Astrocyte of the hippocampus (primary cell): ENCODE measurements around the gene PTPRQ.
A peak's percentile ranks its signal among the peaks of the same experiment; 100 is the strongest.

Experiments used
- DNase-seq: peaks from one replicate; pipeline ENCODE4 v3.0.0; 2011; ENCODE audit warnings: low read depth, low spot score

The PTPRQ gene

DNA sequence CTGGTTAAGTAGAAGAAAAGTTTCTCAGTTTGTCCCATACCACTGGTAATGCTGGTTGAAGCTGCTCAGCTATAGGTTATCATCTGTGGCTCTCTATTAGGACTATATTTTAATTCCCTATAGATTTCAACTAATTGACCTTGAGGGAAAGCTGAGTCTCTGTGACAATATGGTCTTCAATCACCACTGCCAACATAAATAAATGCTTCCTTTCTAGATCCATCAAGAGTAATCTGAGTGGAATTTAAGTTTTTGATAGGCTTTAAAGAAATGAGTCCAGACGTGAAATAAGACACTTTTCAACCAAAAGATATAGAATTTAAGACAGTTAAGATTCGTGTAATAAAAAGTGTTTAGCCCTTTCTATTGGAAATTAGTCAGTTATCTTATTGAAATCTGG is 199.9 kb downstream of the PTPRQ start:
- DNase-seq, result no peak

DNA sequence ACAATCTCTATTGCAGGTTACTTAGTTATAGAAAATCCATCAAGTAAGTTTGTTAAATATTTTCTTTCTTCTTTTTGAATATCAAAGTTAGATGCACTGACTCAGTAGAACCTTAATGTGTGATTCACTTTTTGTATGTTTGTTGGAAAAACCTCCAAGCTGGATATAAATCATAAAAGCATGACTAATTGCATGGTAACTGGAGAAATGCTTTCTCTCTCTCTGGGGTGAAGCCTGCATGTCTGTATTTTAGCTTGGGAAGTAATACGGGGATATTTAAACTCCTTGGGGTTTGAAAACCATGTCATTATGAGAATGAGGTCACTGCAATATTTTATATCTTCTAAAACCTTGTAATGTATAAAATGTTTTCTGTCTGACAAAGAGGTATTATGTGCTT is 204.8 kb downstream of the PTPRQ start:
- peak; percentile 50 for DNase-seq

DNA sequence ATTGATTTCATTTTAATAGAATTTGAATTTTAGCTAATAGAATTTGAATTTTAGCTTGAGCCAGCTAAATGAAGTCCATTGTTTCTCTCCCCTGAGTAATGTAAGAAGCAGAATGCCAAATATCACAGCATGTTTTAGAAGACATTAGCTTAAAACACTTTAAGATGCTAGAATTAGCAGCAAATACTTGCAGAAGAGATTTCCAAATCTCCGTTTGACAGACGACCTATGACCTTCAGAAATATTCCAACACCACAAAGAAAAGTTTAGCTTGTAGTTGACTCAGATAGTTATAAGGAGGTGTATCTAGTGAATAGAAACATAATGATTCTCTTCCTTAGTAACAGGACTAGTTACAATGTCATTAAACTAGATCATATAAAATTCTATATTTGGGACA is 211.7 kb downstream of the PTPRQ start:
- DNase-seq, result no peak

DNA sequence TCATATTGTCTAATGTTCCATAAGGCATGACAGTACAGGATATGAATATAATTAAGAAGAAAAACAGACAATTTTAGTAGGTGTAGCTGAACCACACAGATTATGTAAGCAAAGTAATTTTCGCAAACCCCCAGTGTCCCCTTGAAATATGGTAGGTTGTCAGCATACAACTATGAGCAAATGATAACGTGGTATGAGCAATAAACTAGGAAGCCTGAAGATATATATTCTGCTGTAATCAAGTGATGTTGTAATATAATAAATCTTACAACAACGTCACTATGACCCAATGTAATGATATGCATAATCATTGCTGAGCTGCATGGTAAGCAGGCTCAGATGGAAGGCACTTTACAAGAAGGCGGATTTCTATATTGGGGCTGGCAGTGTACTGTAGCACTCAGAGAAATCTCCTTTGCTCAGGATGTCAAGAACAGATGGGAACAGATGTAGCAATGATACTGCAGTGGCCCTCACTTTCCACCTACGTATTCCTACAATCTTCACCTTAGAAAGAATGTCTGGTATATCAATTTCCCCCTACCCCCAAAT is 215.6 kb downstream of the PTPRQ start:
- DNase-seq, result no peak

DNA sequence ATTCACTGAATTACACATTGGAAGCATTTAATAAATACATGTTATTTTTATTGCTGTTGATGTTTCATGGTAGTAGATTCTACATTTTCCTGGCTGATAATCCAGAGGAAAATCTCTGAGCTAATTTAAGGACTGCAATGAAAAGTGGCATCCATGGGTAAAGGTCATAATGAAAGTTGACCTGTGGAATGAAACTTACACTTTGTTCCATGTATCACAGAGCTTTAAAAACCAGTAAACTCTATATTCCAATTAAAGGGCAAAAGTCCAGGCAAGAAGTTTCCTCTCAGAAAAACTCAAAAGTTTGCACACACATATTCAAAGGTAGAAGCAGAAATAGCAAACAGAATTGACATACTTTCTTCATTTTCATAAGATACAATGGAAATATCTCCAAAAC is 218.6 kb downstream of the PTPRQ start:
- no peak for DNase-seq

DNA sequence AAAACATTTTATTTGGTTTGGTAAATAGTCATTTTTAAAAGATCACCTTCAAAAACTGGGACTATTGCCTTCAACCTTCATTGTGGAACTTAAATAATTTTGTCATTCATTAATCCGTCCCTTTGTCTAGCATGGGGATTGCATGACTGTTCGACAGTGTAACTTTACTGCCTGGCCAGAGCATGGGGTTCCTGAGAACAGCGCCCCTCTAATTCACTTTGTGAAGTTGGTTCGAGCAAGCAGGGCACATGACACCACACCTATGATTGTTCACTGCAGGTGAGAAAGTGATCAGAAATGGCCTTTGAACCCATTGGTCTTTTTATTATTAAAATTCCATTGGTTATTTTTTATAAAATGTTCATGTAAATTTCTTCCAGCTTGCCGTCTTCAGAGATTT is 226.2 kb downstream of the PTPRQ start:
- DNase-seq, result no peak

DNA sequence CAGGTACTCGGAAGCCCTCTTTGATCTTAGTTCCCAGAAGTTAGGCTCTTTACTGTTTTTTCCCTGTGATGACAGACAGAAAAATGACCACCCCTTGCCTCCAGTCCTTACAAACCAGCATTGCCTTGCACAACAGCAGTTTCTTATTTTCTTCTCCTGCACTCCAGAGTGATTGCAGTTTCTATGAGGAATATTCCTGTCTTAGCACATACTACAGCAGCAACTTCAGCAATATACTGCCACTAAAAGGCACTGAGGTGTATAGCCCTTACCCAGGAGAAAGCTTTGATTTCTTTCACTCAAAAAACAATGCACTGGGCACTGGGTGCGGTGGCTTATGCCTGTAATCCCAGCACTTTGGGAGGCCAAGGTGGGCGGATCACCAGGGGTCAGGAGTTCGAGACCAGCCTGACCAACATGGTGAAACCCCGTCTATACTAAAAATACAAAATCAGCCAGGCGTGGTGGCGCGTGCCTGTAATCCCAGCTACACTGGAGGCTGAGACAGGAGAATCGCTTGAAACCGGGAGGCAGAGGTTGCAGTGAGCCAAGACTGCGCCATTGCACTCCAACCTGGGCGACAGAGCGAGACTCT is 232.1 kb downstream of the PTPRQ start:
- DNase-seq, result peak; percentile 13

DNA sequence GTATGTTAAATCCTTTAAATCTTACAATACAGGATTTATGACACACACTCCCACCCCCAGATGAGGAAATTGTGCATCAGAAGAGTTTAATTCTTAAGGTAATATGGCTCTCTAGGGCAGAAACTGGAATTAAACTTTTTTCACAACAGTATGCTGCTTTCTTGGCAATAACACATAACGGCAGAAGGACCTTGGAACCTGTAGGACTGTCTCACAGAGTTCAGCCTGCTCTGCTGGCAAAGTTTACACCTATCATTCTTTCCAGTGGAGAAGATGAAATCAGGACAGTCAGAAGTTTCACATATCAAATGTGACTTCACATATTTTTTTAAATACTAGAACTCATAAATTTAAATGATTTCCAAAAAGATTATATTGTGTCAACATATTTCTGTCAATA is 232.8 kb downstream of the PTPRQ start:
- DNase-seq, result no peak

DNA sequence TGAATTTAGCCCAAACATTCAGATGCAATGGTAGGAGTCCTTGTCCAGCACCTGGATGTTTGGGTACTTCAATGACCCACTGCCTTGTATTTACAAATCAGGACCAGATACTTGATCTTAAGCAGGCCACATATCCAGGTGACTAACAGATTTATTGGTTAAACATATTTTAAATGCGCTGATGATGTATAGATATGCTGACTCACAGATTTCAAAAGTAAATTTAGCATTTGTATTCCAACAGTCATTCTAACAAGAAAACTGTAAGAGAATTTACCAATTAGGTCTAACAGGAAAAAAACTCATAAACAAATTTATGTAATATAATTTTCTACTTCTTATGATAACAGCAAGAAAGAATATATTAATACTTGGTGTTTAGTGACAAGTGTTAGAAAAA is 234.0 kb downstream of the PTPRQ start:
- DNase-seq, result no peak

DNA sequence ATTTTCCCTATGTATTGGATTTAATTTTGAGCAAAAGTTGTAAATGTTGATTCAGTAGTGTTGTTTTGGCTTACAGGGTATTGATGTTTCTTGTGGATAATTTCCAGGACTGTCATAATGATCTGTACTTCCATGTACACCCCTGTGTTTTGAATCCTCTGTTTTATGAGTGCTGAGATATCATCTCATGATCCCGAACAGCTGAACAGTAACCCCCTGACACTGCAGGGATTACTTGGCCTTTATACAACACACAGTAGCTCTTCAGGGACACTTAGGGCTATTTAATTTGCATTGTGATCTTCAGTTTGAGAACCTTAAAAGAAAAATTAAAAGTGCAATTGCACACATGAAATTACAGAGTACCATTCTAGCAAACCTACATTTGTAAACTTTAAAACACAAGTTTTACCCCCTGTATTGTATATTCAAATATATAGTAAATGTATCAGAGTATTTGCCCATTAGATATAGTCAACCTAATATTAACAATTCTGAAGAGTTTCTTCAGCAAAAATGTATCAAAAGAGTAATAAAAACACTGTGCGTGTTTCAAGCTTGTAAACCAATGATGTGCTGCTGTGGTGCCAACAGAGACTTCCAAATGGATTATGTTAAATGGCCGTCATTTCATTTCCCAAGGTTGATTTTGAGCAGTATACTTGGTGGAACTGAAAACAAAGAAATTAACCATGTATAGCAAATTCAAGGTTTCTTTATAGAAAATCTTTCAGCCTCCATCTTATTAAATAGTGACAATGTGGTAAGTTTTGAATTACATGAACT is 235.5 kb downstream of the PTPRQ start:
- DNase-seq, result no peak

DNA sequence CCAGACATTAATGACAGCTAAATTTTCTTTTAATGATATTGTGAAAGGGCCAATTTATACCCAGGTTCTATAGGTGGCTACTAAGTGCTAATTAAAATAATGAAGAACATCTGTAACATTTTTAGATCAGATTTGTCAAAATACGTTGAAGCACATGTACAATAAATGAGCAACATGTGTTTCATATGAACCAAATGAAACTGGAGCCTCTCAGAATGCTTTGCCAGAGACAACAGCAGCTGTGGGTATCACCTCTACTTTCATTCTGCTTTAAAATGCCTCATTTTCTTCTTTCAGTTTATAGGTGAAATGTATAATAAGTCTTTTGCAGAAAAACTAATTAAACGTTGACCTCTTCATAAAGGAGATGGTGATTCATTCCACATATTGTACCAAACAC is 237.3 kb downstream of the PTPRQ start:
- DNase-seq, result no peak

DNA sequence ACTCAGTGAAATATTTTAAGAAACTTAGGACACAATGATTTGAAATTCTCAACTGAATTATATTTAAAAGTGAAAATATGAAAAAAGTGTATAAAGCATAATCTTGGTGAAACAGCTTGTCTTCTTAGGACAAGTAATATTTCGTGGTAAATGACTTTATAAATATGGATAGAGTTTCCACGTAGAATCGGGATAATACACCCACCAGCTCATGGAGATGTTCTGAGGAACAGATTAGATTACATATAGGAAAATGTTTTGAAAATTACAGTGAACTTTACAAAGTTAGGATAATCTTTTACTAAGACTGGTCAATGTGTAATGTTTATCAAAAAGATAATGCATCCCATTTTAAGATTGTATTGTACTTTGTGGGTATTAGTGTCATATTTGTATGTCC is 237.8 kb downstream of the PTPRQ start:
- DNase-seq, result no peak

DNA sequence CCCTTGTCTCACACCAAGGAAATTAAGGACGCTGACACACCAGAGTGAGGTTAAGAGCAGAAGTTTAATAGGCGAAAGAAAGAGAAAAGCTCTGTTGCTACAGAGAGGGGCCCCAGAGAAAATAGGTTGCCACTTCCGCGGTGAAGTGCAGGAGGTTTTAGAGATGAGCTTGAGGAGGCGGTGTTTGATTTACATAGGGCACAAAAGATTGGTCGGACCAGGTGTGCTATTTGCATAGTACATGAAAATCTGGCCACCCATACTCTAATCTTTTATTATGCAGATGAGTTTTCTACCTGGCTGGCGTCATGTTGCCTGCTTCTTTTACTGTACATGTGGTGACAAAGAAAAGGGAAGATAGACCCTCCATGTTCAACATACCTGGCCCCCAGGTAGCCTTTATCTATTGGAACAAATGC is 240.1 kb downstream of the PTPRQ start:
- DNase-seq, result no peak

DNA sequence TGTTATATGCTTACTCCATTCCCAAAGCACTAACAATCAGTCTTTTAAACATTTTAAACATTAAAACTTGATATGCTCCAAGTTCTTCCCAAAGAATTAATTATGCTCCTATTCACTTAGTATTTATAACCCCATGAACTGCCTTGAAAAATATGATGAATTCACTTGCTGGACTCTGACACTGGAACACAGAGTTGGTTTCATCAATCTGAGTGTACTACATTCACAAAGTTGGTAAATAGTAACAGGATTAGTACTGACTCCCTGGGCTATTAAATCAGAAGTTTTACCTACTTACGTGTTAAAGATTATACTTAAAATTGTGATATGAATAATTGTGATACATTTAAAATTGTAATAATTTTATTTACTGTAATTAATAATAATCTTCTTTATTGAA is 246.1 kb downstream of the PTPRQ start:
- DNase-seq, result no peak

DNA sequence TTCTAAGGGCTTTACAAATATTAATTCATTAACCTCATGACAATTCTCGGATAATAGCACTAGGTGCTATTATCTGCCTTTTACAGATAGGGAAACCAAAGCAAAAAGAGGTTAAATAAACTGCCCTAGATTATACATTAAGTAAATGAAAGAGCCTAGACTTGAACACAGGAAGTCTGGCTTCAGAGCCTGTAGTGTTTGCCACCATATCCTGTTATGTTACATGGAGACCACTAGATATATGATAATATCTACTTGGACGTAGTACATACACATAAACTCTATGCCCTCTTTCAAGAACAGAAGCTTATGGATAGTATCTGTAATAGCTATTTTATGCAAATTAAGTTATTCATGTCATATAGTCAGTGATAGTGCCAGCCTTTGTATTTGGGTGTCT is 246.5 kb downstream of the PTPRQ start:
- DNase-seq, result no peak

DNA sequence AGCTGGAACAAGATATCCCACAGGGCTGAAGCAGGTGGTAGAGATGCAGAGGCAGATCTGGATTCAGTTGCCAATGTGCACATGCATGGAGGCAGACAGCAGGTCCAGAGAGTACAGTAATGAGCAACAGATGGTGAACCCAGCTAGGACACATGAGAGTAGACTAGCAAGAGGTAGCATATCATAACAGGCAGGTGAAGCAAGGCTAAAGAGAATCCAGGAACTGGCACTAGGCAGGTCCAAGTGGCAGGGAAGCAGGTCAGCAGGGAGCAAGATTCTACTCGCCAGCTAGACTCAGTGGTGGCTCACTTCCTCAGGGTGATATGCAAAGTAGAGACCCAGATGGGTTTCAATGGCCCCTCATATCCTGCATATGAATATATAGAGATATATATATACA is 248.1 kb downstream of the PTPRQ start:
- DNase-seq, result no peak

DNA sequence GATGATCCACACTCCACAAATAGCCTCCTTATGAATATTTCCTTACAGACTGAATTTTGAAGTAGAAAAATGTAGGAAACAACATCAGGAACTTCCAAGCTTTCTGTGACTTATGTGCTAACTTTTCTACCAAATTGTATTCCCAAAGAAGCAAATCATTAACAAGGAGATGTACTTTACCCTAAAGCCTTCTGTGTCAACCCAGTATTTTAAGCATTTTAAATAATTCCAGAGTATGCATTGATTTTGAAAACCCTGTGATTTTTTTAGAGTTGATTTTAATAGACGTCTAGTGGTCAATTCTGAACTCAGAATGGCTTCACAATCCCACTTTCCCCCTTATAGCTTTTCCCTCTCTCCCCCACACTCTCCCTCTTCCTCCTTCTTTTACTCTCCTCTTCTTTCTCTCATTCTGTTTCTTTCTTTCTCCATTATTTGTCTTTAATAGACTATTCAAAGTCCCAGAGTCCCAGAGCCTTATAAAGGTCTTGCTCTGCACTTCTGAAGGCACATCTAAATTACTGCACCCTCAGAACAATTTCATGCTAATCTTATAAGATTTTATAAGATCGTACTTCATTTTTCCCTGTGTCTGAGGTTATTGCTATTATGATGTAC is 253.3 kb downstream of the PTPRQ start:
- DNase-seq, result no peak

DNA sequence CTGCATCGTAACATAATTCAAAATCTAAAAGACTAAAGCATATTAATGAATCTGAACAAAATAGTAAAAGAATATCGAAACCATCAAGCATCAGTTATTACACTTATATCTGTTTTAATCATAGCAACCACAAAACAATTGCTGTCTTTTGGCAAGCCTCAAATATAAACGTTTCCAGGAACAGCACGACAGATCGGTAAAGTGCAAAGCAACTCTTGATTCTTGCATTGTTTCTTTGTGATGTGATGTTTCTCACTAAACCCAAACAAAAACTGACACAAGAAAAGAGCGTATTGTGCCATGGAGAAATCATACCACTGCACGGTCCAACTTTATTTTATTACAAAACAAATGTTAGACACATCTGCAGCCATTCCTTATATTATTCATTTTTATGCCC is 254.2 kb downstream of the PTPRQ start:
- no peak for DNase-seq

DNA sequence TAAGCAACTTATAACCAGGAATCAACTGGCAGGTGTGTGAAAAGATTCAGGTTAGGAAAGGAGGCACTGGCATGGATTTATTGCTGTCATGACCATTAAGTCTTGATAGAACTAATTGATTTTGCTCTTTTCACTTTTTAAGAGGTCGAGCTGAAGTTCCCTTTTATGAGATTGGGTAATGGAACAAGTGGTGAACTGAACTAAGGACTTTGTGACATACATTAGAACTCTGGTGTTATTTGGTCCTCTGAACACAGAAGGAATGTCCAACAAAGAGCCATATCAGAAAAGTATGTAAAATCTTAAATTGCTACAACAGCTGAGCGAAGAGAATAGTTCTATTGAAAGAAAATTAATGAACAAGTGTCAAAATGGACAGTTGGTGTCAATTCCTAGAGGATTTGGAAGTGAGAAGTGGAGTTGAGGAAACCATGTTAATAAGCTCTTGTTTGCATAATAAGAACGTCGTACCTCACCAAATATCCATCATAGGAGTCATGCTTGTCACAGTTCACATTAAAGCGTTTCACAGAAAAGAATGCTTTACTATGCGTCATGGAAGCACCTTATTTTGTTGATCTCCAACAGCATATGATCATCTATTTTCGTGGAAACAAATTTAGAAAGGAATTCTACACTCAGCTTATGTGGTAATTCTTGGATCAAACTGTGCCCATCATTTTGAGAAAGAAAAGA is 255.0 kb downstream of the PTPRQ start:
- no peak for DNase-seq

DNA sequence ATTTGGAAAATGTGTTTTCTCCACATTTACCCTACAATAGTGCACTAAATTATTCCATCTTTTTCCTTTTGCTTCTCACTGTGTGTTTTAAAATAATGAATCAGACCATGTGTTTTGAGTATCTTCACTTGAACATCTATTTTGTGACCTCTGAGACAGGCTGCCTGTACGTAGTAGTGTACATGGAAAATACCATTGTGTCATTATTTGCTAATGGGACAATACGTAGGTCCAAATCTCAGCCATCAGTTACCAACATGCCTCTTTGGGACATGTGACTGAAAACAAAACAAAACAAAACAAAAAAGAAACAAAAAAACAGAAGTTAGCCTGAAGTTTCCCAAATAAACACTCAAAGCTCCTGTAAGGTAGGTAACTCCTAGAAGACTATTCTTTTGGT is 256.3 kb downstream of the PTPRQ start:
- no peak for DNase-seq

DNA sequence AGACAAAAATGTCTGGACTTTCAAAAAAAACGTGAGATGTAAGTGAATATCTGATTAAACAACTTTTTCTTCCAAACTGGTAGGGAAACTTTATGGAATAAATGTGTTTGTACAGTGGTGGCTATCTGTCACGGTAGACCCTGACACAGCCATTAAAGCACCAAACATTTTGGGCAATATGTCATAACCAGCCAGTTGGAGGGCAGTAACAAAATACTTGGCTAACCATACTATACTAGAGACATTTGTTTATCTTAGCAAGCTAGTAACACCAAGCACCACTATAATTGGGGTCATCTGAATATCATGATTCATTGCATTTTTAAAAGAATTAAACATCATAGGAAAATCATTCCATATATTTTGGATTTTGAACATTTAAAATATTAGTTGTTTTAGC is 257.4 kb downstream of the PTPRQ start:
- peak; percentile 25 for DNase-seq
